22Rv1 (cell line): ENCODE measurements around the gene COG3.
"Not testable (repeated sequence)": the region's sequence is repeated elsewhere in the genome, so short reads cannot be mapped to it uniquely, and the experiment has no call there.

ENCODE experiments used
- H3K27ac ChIP-seq: fragments of 450-650 bp; 2 replicates; pipeline ENCODE4 v1.5.1; 2017
- ZFX ChIP-seq: fragments of 450-650 bp; IDR thresholded peaks from 2 replicates; pipeline ENCODE4 v1.6.1; 2017; ENCODE audit warnings: antibody characterized with exemption, borderline replicate concordance
- TF ChIP-seq, protein P1 (sequence below): fragments of 450-650 bp; IDR thresholded peaks from 2 replicates; pipeline ENCODE4 v1.5.1; 2017; ENCODE audit warnings: mild to moderate bottlenecking

Gene COG3, protein sequence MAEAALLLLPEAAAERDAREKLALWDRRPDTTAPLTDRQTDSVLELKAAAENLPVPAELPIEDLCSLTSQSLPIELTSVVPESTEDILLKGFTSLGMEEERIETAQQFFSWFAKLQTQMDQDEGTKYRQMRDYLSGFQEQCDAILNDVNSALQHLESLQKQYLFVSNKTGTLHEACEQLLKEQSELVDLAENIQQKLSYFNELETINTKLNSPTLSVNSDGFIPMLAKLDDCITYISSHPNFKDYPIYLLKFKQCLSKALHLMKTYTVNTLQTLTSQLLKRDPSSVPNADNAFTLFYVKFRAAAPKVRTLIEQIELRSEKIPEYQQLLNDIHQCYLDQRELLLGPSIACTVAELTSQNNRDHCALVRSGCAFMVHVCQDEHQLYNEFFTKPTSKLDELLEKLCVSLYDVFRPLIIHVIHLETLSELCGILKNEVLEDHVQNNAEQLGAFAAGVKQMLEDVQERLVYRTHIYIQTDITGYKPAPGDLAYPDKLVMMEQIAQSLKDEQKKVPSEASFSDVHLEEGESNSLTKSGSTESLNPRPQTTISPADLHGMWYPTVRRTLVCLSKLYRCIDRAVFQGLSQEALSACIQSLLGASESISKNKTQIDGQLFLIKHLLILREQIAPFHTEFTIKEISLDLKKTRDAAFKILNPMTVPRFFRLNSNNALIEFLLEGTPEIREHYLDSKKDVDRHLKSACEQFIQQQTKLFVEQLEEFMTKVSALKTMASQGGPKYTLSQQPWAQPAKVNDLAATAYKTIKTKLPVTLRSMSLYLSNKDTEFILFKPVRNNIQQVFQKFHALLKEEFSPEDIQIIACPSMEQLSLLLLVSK

DNA sequence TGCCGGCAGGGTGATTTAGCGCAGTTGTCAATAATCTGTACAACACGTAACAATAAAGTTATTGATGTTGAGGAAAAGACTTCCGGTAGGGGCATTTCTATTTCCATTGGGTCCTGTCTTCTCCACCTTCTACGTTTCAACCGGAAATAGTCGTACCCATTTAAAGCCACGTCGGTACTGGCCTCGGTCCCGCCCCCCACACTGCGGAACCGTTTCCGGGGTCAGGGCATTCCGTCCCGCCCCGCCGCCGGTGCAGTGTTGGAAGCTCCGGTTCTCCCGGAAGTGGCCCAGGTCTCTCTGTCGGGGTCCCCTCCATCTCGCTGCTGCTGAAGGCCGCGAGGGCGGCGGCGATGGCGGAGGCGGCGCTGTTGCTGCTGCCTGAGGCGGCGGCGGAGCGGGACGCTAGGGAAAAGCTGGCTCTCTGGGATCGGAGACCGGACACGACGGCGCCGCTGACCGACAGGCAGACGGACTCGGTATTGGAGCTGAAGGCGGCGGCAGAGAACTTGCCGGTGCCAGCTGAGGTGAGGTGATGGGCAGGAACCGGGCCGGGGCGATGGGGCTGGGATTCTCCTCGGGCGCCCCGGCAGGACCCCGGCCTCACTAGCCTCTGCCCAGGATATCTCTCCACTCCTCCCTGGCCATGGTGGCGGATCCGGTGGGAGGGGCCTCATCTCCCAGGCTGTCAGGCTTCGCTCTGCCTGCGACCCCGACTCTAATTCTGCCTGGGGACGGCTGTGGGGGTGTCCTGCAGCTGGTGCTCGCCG, at the start of gene COG3:
COG3 (plus strand) TSS at position 253 of the 767 bp plus-strand sequence; CDS start at position 351, 98 bp downstream.
- TF ChIP-seq ZFX: no peak
- TF ChIP-seq, protein P1, sequence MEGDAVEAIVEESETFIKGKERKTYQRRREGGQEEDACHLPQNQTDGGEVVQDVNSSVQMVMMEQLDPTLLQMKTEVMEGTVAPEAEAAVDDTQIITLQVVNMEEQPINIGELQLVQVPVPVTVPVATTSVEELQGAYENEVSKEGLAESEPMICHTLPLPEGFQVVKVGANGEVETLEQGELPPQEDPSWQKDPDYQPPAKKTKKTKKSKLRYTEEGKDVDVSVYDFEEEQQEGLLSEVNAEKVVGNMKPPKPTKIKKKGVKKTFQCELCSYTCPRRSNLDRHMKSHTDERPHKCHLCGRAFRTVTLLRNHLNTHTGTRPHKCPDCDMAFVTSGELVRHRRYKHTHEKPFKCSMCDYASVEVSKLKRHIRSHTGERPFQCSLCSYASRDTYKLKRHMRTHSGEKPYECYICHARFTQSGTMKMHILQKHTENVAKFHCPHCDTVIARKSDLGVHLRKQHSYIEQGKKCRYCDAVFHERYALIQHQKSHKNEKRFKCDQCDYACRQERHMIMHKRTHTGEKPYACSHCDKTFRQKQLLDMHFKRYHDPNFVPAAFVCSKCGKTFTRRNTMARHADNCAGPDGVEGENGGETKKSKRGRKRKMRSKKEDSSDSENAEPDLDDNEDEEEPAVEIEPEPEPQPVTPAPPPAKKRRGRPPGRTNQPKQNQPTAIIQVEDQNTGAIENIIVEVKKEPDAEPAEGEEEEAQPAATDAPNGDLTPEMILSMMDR: peak; percentile 37

DNA sequence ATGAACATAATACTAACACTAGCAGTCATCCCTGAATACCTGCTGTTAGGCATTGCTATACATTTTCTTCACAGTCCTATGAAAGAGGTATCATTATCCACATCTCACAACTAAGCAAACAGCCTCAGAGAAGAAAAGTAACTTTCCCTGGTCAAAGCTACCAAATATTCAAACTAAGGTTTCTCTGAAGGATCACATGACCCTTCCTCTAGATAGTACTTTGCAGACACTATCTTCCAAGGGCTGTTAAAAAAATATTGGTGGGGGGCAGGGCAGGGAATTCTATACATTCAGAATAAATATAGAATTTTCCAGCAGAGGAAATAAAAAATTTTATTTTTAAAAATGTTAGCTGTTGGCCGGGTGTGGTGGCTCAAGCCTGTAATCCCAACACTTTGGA, 49.6 kb upstream of the COG3 start:
- H3K27ac ChIP-seq: peak overlapping the region; percentile 82
- TF ChIP-seq ZFX: no peak
- TF ChIP-seq, protein P1: no peak

More for the DNA sequence above, at the start of gene COG3:
- H3K27ac ChIP-seq: peak within 1 kb of the TSS; percentile 84

DNA sequence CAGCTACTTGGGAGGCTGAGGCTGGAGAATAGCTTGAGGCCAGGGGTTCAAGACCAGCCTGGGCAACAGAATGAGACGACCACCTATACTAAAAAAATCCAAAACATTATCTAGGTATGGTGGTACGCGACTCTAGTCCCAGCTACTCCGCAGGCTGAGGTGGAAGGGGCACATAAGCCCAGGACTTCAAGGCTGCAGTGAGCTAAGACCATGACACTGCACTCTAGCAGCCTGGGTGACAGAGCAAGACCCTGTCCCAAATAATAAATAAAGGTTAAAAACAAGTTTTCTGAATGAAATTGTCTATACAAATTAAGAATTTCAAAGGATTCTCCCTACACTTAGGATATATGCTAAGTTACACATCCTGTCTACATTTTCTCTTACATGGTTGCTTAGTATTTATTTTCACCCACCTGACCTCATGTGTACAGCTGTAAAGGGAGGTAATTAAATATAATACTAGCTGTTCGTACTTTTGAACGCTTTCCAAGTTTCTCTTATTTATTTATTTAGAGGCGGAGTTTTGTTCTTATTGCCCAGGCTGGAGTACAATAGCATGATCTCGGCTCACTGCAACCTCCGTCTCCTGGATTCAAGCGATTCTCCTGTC, 48.1 kb upstream of the COG3 start:
- H3K27ac ChIP-seq: peak overlapping the region; percentile 87
- TF ChIP-seq ZFX: no peak
- TF ChIP-seq, protein P1: no peak

DNA sequence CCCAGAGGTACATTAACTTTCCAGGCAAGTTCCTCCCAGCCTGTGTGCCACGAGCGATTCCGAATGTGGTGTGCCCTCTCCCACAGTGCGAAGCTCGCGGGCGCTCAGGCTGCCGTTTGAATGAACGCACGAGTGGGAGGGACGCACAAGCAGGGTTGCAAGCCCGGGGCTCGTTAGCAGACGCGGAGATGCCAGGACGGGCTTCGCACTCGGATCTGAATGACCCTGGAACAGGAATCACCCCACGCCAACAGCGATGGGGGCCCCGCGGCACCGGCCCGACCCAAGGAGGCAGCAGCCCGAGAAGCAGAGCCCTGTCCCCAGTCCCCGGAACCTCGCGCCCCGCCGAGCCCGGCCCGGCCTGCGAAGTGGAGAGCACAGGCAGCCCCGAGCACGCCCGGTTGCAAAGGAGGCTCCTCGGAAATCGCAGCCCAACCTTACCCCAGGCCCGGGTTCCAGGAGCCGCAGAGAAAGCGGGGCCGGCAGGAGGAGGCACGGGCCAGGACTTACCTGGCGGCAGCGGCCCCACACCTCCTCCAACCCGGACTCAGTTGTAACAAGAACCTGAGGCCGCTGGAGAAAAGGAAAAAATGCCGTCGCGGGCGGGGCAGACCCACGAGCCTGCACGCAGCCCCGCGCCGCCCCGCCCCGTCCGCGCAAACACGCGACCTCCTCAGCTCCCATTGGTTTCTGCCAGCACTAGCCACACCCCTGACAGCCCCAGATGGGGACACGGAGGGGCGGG, 46.8 kb upstream of the COG3 start, which contains the start of gene SLC25A30:
SLC25A30 (minus strand) TSS at position 584 of the 745 bp plus-strand sequence. CDS start 6,948 bp downstream, outside the sequence.
- H3K27ac ChIP-seq: peak within 1 kb of the TSS; percentile 87
- TF ChIP-seq, protein P1: no peak
- no peak for TF ChIP-seq ZFX

DNA sequence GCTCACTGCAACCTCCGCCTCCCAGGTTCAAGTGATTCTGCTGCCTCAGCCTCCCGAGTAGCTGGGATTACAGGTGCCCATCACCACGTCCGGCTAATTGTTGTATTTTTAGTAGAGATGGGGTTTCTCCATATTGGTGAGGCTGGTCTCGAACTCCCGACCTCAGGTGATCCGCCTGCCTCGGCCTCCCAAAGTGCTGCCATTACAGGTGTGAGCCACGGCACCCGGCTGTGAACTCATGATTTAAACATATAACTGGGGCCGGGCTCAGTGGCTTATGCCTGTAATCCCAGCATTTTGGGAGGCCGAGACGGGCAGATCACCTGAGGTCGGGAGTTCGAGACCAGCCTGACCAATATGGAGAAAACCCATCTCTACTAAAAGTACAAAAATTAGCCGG, 45.4 kb upstream of the COG3 start:
- H3K27ac ChIP-seq: not testable (repeated sequence)

DNA sequence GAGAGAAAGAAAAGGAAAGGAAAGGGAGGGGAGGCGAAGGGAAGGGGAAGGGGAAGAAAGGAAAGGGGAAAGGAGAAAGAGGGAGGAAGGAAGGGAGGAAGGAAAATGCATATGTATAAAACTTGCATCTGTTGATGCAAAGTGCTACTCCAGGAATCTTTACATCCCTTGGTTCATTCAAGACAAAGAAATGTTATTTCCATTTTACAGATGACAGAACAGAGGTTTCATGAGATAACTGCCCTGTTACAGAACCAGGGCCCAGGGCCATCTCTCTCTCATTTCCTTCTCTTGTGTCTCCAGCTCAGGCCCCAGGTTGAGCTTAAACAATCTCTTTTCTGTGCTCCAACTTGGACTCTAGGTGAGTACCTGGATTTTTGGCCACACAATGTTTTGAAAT, 44.8 kb upstream of the COG3 start:
- H3K27ac ChIP-seq: no peak overlapping the region
- no peak for TF ChIP-seq ZFX
- TF ChIP-seq, protein P1: no peak
